MM.1S (cell line): ENCODE measurements around the gene SOX18.

Experiments
- DNase-seq: peaks from one replicate; pipeline ENCODE4 v3.0.0-alpha.2; 2015
- H2AFZ ChIP-seq: fragments of 300-600 bp; sonication (generic); 2 replicates; pipeline ENCODE4 v1.6.0; 2016; ENCODE audit warnings: antibody characterized with exemption, low read length
- H3F3A ChIP-seq: fragments of 300-600 bp; sonication (generic); 2 replicates; pipeline ENCODE4 v1.6.1; 2016; ENCODE audit warnings: mild to moderate bottlenecking, antibody characterized with exemption, low read length, moderate library complexity, mixed read lengths; ENCODE audit not compliant: insufficient read depth
- H3K27ac ChIP-seq: fragments of 300-600 bp; sonication (generic); 2 replicates; pipeline ENCODE4 v1.5.1; 2016; ENCODE audit warnings: mild to moderate bottlenecking, low read length
- H3K27me3 ChIP-seq: fragments of 300-600 bp; sonication (generic); replicated peaks from 2 replicates; pipeline ENCODE4 v1.6.0; 2016; ENCODE audit warnings: low read length; ENCODE audit not compliant: insufficient read depth
- H3K36me3 ChIP-seq: fragments of 300-600 bp; sonication (generic); replicated peaks from 2 replicates; pipeline ENCODE4 v1.6.1; 2016; ENCODE audit warnings: mild to moderate bottlenecking, low read length, mixed read lengths; ENCODE audit not compliant: insufficient read depth
- H3K4me1 ChIP-seq: fragments of 300-600 bp; sonication (generic); 2 replicates; pipeline ENCODE4 v1.6.1; 2016; ENCODE audit warnings: low read length, mixed read lengths
- H3K4me2 ChIP-seq: fragments of 300-600 bp; sonication (generic); 2 replicates; pipeline ENCODE4 v1.6.0; 2016; ENCODE audit warnings: low read depth, low read length
- H3K4me3 ChIP-seq: fragments of 300-600 bp; sonication (generic); 2 replicates; pipeline ENCODE4 v1.5.1; 2016; ENCODE audit warnings: low read length, mixed read lengths
- H3K79me2 ChIP-seq: fragments of 300-600 bp; sonication (generic); 2 replicates; pipeline ENCODE4 v1.6.1; 2016; ENCODE audit warnings: mixed run types, low read length, mixed read lengths
- H3K9ac ChIP-seq: fragments of 300-600 bp; sonication (generic); 2 replicates; pipeline ENCODE4 v1.6.1; 2016; ENCODE audit warnings: low read length, mixed read lengths
- H3K9me2 ChIP-seq: fragments of 300-600 bp; sonication (generic); replicated peaks from 2 replicates; pipeline ENCODE4 v1.6.1; 2016; ENCODE audit warnings: mild to moderate bottlenecking, low read length, mixed read lengths; ENCODE audit not compliant: insufficient read depth
- H3K9me3 ChIP-seq: fragments of 300-600 bp; sonication (generic); replicated peaks from 2 replicates; pipeline ENCODE4 v1.6.1; 2016; ENCODE audit warnings: mild to moderate bottlenecking, low read length, mixed read lengths; ENCODE audit not compliant: insufficient read depth
- H4K20me1 ChIP-seq: fragments of 300-600 bp; sonication (generic); 2 replicates; pipeline ENCODE4 v1.6.1; 2016; ENCODE audit warnings: mild to moderate bottlenecking, low read length, moderate library complexity, mixed read lengths; ENCODE audit not compliant: insufficient read depth
- CTCF ChIP-seq: fragments of 300-600 bp; sonication (generic); IDR thresholded peaks from 2 replicates; pipeline ENCODE4 v1.5.1; 2016; ENCODE audit warnings: antibody characterized with exemption, low read length, mixed read lengths
- EZH2 ChIP-seq: fragments of 300-600 bp; sonication (generic); optimal IDR thresholded peaks from 2 replicates; pipeline ENCODE3; 2017; ENCODE audit warnings: low read depth, mild to moderate bottlenecking, antibody characterized with exemption, low read length, mixed read lengths
- EZH2phosphoT487 ChIP-seq: fragments of 300-600 bp; sonication (generic); IDR thresholded peaks from 2 replicates; pipeline ENCODE4 v1.6.1; 2018; ENCODE audit warnings: antibody characterized with exemption, low read length

Gene SOX18

GRCh38 chr20:64086801-64087200 lies 37.4 kb upstream of the SOX18 start:
- no peaks in the 10 kb centered on the region for H3K36me3 ChIP-seq
- no peaks in the 10 kb centered on the region for H3K79me2 ChIP-seq
- no peak for TF ChIP-seq CTCF
- TF ChIP-seq EZH2, result no peak
- TF ChIP-seq EZH2phosphoT487, result no peak
- no peak for DNase-seq
- H3K4me3 ChIP-seq, result no peak overlapping the region
- H4K20me1 ChIP-seq, result no peaks in the 10 kb centered on the region
- no peaks in the 10 kb centered on the region for H3F3A ChIP-seq
- H3K9ac ChIP-seq, result no peak overlapping the region
- H3K9me2 ChIP-seq, result no peaks in the 10 kb centered on the region
- H2AFZ ChIP-seq, result no peak overlapping the region
- H3K4me1 ChIP-seq, result peaks cover 4% of the 10 kb centered on the region; the same call in 1 of the 2 replicates
- no peaks in the 10 kb centered on the region for H3K9me3 ChIP-seq
- H3K27ac ChIP-seq, result no peak overlapping the region
- no peak overlapping the region for H3K4me2 ChIP-seq
- H3K27me3 ChIP-seq, result peaks cover 73% of the 10 kb centered on the region

- DNase-seq, result no peak
- Histone ChIP-seq H3K9me2 (no peaks in the 10 kb centered on the region), H3K27me3 (peaks cover 75% of the 10 kb centered on the region), H3K4me3 (no peak overlapping the region), H3K79me2 (no peaks in the 10 kb centered on the region), H3K36me3 (no peaks in the 10 kb centered on the region), H3K4me2 (no peak overlapping the region), H3K9ac (no peak overlapping the region), H3K4me1 (peaks cover 4% of the 10 kb centered on the region; the same call in 1 of the 2 replicates), H3K9me3 (no peaks in the 10 kb centered on the region), H2AFZ (no peak overlapping the region), H3F3A (peaks cover 9% of the 10 kb centered on the region), H3K27ac (no peak overlapping the region), H4K20me1 (no peaks in the 10 kb centered on the region)
- TF ChIP-seq EZH2phosphoT487, result no peak
- TF ChIP-seq EZH2, result no peak
Measured at GRCh38 chr20:64084685-64085152, 35.3 kb upstream of the SOX18 start.

- peak within 1 kb of the TSS; percentile 51; the same call in 1 of the 2 replicates for H2AFZ ChIP-seq
- peak within 1 kb of the TSS; percentile 86 for H3K4me2 ChIP-seq
- peaks cover 14% of the 10 kb centered on the region for H3F3A ChIP-seq
- H3K4me3 ChIP-seq, result peak within 1 kb of the TSS; percentile 48
- no peak for DNase-seq
- TF ChIP-seq EZH2, result no peak
- no peak for TF ChIP-seq CTCF
- TF ChIP-seq EZH2phosphoT487, result no peak
- no peaks in the 10 kb centered on the region for H4K20me1 ChIP-seq
- no peaks in the 10 kb centered on the region for H3K79me2 ChIP-seq
- H3K9me2 ChIP-seq, result no peaks in the 10 kb centered on the region
- H3K27ac ChIP-seq, result no peak within 1 kb of the TSS
- peaks cover 72% of the 10 kb centered on the region for H3K27me3 ChIP-seq
- H3K9me3 ChIP-seq, result no peaks in the 10 kb centered on the region
- no peaks in the 10 kb centered on the region for H3K36me3 ChIP-seq
- H3K4me1 ChIP-seq, result peaks cover 4% of the 10 kb centered on the region; the same call in 1 of the 2 replicates
- H3K9ac ChIP-seq, result no peak within 1 kb of the TSS
Measured at GRCh38 chr20:64083804-64084684, 34.6 kb upstream of the SOX18 start, which contains the start of gene LKAAEAR1. TSS of gene LKAAEAR1 (minus strand) at chr20:64084398. CDS start at chr20:64084219, 179 bp downstream.
